UCSD-AML1 (cell line): ENCODE results near the gene SSTR5.
"Not testable (repeated sequence)": the region's sequence is repeated elsewhere in the genome, so short reads cannot be mapped to it uniquely, and the experiment has no call there.

Experiments
- DNase-seq: peaks from one replicate; lab custom pipeline; 2025; ENCODE audit not compliant: unreplicated experiment; lab: John Stamatoyannopoulos, UW

SSTR5 gene

GRCh38 chr16:1073566-1074378 lies 1.2 kb downstream of the SSTR5 start:
- DNase-seq, result no peak

GRCh38 chr16:1074379-1074649 lies 1.8 kb downstream of the SSTR5 start:
- no peak for DNase-seq

GRCh38 chr16:1075546-1075945 lies 3.0 kb downstream of the SSTR5 start:
- DNase-seq, result no peak

DNA sequence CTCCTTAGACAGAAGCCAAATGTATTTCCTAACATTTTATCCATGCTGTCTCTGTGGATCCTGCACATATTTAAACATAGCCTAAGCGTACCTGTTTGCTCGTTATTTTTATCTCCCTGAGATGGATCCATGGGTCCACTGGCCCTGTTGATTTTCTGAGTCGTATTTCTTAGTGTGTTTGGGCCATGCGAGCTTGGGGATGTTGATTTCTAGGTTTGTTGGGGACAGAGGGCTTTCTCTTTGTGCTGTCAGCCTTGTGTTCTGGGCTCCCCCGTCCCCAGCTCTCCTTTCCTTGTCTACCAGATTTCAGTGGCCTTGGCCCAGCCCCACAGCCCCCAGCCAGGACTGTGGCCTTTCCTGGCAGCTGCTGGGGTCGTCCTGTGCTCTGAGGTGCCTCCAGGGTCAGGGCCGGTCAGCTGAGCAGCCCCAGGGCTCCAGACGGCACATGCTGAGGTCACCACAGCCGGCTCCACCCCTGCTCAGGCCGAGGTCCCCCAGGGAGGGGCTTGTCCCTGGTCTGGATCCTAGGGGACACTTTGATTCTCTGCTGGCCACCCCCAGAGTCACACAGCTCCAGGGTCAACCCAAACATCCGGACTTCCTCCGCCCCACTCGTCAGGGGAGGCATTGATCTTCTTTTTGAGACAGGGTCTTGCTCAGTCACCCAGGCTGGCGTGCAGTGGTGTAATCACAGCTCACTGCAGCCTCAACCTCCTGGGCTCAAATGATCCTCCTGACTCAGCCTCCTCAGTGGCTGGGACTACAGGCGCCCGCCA lies 4.4 kb downstream of the SSTR5 start:
- no peak for DNase-seq

DNA sequence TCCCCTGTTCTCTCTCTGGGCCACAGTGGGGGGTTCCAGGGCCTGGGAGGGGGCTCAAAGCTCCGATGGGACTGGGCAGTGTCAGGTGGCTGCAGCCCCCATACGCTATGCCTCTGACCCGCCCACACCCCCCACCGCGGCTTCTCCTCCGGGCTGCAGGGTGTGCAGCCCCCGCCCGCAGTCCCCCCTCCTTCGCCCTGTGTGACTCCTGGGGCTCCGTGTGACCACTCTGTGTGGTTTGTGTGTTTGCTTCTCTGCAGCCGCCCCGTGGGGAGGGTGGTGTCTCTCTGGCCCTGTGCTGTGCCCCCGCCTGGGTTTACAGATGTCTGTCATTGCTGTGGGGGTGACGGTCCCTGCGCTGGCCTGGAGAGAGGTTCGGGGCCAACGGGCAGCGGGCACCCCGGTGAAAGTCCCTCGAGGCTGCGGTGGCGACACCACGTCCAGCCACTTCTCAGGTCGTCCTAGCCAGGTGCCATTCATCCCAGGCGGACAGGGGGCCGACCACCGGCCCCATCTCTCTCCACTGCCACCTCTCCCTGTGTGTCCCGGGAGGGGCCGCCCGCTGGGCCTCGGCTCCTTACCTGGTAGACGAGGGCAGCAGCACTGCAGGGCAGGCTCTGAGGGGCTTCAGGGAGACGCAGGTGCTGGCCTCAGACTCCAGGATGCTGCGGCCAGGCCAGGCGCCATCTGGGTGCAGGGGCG lies 5.5 kb downstream of the SSTR5 start:
- no peak for DNase-seq

- no peak for DNase-seq
Measured at GRCh38 chr16:1078579-1079021, 6.1 kb downstream of the SSTR5 start.

DNA sequence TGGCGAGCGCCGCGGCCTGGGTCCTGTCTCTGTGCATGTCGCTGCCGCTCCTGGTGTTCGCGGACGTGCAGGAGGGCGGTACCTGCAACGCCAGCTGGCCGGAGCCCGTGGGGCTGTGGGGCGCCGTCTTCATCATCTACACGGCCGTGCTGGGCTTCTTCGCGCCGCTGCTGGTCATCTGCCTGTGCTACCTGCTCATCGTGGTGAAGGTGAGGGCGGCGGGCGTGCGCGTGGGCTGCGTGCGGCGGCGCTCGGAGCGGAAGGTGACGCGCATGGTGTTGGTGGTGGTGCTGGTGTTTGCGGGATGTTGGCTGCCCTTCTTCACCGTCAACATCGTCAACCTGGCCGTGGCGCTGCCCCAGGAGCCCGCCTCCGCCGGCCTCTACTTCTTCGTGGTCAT lies 6.8 kb downstream of the SSTR5 start:
- DNase-seq, result no peak

GRCh38 chr16:1079786-1080525 lies 7.4 kb downstream of the SSTR5 start:
- DNase-seq, result no peak

DNA sequence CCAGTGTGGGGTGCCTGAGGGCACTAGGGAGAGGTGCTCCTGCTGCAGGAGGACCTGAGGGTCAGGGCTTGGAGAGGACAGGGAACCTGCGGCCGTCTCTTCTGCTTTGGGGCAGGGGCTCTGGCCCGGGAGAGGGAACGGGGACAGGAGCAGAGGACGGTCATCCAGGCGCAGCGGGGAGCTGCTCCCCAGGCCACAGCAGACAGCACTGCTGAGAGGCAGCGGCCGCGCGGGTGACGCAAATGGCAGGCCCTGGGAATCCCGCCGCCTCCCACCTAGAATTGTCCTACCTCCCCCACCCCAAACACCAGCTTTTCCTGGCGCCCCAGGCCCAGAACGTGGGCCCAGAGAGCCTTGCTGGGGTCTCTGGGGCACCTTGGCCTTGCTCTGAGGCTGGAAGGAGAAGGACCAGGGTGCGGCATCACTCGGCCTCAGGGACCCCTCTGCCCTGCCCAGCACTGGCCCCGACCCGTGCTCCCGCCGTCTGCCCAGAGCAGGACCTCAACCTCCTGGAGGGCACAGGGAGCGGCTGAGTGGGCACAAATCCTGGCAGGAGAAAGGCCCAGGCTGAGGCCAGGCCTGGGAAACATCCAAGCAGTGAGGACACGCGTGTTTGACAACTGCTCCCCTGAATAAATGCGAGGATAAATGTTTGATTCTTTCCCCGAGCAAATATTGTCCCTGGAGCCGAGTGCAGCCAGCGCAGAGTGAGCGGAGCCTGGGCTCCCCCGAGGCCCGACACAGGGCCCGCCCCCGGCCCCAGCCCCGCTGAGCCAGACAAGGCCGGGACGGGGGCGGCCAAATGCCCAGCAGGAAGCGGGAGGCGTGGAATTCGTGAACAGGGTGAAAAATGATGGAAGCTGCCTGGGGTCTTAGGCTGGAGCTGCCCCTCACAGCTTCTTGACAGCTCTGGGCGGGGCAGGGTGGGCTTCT lies 8.5 kb downstream of the SSTR5 start:
- DNase-seq, result no peak

GRCh38 chr16:1081734-1082265 lies 9.3 kb downstream of the SSTR5 start:
- DNase-seq, result no peak

DNA sequence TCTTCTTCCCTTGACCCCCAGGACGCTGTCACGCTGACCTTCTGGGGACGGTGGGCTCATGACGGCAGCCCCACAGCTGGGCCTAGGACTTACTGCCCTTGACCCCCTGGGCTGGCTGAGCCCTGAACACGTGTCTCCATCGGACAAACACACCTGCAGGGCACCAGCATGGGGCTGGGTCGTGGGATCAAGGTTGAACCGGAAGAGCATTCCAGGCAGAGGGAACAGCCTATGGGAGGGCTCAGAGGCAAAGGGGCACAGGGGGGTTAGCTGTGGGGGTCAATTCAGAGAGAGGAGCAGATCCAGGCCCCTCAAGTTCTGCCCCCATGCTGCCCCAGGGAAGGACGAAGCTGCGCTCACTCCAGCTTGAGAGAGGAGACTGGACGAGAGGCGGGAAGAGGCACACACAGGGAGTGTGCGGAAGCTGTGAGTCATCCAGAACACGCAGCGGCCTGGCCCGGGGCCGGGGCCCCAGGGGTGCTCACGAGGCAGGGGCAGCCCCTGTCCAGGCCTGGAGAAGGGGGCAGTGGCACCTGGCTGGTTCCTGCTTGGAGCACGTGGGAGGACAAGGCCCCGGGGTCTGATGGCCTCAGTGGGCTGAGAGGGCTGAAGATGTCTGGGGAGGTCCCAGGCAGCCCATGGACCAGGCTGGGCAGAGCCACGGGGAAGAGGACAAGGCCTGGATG lies 9.9 kb downstream of the SSTR5 start:
- DNase-seq, result no peak

DNA sequence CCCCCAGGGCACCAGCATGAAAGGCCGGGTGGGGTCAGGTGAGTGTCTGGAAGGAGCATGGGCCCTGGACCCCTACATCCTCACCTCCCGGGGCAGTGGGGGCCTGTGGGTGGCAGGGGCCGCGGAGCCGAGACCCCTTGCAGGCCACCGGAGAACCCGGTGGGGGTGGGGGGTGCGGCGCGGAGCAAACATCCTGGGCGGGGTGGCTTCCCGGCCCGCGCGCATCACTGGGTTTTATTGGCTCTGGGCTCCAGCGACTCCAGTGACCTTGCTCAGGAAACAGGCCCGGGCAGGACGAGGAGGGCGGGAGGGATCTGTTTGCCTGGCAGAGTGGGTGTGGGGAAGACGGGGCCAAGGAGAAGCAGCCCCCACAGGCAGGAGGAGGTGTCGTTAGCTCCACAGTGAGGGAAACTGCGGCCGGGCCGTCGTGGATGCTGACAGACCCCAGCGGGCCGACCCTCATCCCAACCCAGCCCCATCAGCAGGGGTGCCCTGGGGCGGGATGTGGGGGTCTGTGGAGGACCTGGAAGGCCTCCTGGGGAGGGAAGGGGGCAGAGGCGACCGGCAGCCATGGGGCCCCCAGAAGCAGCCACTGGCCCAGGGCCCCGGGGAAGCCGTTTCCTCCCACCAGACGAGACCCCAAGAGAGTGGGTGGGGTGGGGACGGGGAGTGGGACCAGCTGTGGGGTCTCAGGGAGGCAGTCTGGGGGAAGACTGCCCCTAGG lies 10.6 kb downstream of the SSTR5 start:
- DNase-seq, result no peak

DNA sequence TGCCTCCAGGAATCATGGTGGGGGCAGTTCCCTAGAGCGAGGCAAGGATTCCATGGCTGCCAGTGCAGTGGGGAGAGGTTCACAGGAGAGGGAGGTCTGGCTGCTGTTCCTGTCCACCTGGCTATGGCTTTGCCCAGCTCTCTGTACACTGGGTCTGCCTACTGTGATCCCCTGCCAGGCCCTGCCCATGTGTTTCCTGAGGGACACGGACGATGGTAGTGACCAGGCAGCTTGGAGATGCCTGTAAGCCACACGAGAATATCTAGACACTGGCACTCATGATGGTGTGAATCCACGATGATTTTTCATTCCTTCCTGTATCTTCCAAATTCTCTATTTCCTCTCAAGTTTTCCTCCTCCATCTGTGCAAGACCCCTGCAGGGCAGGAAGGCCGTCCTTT lies 12.4 kb downstream of the SSTR5 start:
- DNase-seq, result no peak

GRCh38 chr16:1086443-1086842 lies 13.9 kb downstream of the SSTR5 start:
- not testable (repeated sequence) for DNase-seq

- no peak for DNase-seq
Measured at GRCh38 chr16:1088295-1089170, 16.0 kb downstream of the SSTR5 start.

GRCh38 chr16:1089439-1089821 lies 16.9 kb downstream of the SSTR5 start:
- DNase-seq, result no peak

GRCh38 chr16:1089822-1090619 lies 17.5 kb downstream of the SSTR5 start:
- DNase-seq, result no peak
